Neuronal stem cell (in vitro differentiated cells): ENCODE data around the gene NCOR2.
A peak's percentile ranks its signal among the peaks of the same experiment; 100 is the strongest.

Experiments
- DNase-seq: peaks from one replicate; pipeline ENCODE4 v3.0.0-alpha.2; 2013; ENCODE audit warnings: low spot score
- H2AFZ ChIP-seq: one replicate; pipeline ENCODE4 v1.6.1; 2013; ENCODE audit warnings: mild to moderate bottlenecking, low read length, inconsistent platforms
- H2AK5ac ChIP-seq: 2 replicates; pipeline ENCODE4 v1.6.1; 2013; ENCODE audit warnings: low read depth, mild to moderate bottlenecking, inconsistent platforms, low read length, moderate library complexity, mixed read lengths
- H2BK120ac ChIP-seq: 2 replicates; pipeline ENCODE4 v1.6.1; 2013; ENCODE audit warnings: low read depth, mild to moderate bottlenecking, inconsistent platforms, low read length, moderate library complexity, mixed read lengths
- H2BK12ac ChIP-seq: one replicate; pipeline ENCODE4 v1.6.1; 2013; ENCODE audit warnings: low read length, inconsistent platforms
- H2BK15ac ChIP-seq: 2 replicates; pipeline ENCODE4 v1.6.1; 2013; ENCODE audit warnings: mild to moderate bottlenecking, low read length, inconsistent platforms, mixed read lengths
- H2BK5ac ChIP-seq: one replicate; pipeline ENCODE4 v1.6.1; 2013; ENCODE audit warnings: inconsistent platforms, mild to moderate bottlenecking, low read length, moderate library complexity
- H3K14ac ChIP-seq: one replicate; pipeline ENCODE4 v1.6.1; 2013; ENCODE audit warnings: low read length, inconsistent platforms
- H3K18ac ChIP-seq: 2 replicates; pipeline ENCODE4 v1.6.1; 2013; ENCODE audit warnings: low read length, inconsistent platforms
- H3K23ac ChIP-seq: 2 replicates; pipeline ENCODE4 v1.6.1; 2013; ENCODE audit warnings: low read depth, mild to moderate bottlenecking, mixed read lengths, low read length, inconsistent platforms; ENCODE audit not compliant: poor library complexity
- H3K27ac ChIP-seq: replicated peaks from 3 replicates; pipeline ENCODE4 v1.5.1; 2013; ENCODE audit warnings: low read length, inconsistent platforms
- H3K27me3 ChIP-seq, 3 experiments: 2 replicates each; pipeline ENCODE4 v1.6.1; 2013; ENCODE audit warnings: low read length in 3 of 3, mild to moderate bottlenecking in 2 of 3, inconsistent platforms in 1 of 3, low read depth in 1 of 3, mixed read lengths in 1 of 3, moderate library complexity in 1 of 3; ENCODE audit not compliant: control insufficient read depth in 3 of 3, insufficient read depth in 3 of 3
- H3K36me3 ChIP-seq, 2 donors: replicated peaks in 1 of 2; 2 replicates each; pipeline ENCODE4 v1.6.1; 2013; ENCODE audit warnings: low read length in 2 of 2; ENCODE audit not compliant: control insufficient read depth in 2 of 2, insufficient read depth in 2 of 2
- H3K4ac ChIP-seq: 2 replicates; pipeline ENCODE4 v1.6.1; 2013; ENCODE audit warnings: inconsistent platforms, mild to moderate bottlenecking, low read length, moderate library complexity
- H3K4me1 ChIP-seq, 2 donors: 1 replicate in 1 of 2; 2 replicates in 1 of 2; pipeline ENCODE4 v1.6.1; 2013; ENCODE audit warnings: low read length in 2 of 2, low read depth in 1 of 2; ENCODE audit not compliant: control insufficient read depth in 2 of 2, insufficient read depth in 1 of 2
- H3K4me2 ChIP-seq: one replicate; pipeline ENCODE4 v1.6.1; 2013; ENCODE audit warnings: mild to moderate bottlenecking, low read length, inconsistent platforms; ENCODE audit not compliant: insufficient read depth, poor library complexity, severe bottlenecking
- H3K4me3 ChIP-seq, 2 donors: 2 replicates each; pipeline ENCODE4 v1.5.1; 2013; ENCODE audit warnings: low read length in 2 of 2, mild to moderate bottlenecking in 2 of 2, inconsistent platforms in 1 of 2, moderate library complexity in 1 of 2
- H3K79me1 ChIP-seq: one replicate; pipeline ENCODE4 v1.6.1; 2013; ENCODE audit warnings: low read depth, mild to moderate bottlenecking, inconsistent platforms, low read length, moderate library complexity
- H3K9ac ChIP-seq: one replicate; pipeline ENCODE4 v1.6.1; 2013; ENCODE audit warnings: mild to moderate bottlenecking, low read depth, low read length, inconsistent platforms; ENCODE audit not compliant: poor library complexity
- H3K9me3 ChIP-seq, 2 donors: replicated peaks in 1 of 2; 2 replicates each; pipeline versions ENCODE3 to v1.6.1; 2013; ENCODE audit warnings: low read length in 2 of 2, mild to moderate bottlenecking in 2 of 2, inconsistent platforms in 1 of 2, low read depth in 1 of 2, mixed read lengths in 1 of 2, moderate library complexity in 1 of 2; ENCODE audit not compliant: control insufficient read depth in 2 of 2, insufficient read depth in 1 of 2
- H4K8ac ChIP-seq: one replicate; pipeline ENCODE4 v1.6.1; 2013; ENCODE audit warnings: low read depth, mild to moderate bottlenecking, inconsistent platforms, low read length, moderate library complexity
- H4K91ac ChIP-seq: one replicate; pipeline ENCODE4 v1.6.1; 2013; ENCODE audit warnings: low read length, low read depth, mild to moderate bottlenecking, inconsistent platforms; ENCODE audit not compliant: poor library complexity
- WGBS, 2 donors: extraction: QIAGEN DNeasy Blood & Tissue Kit; methylation state at CpG; one replicate each; pipeline ENCODE4 v1.1.7; 2013; ENCODE audit warnings: missing lambda C conversion rate in 2 of 2, mixed read lengths in 1 of 2; ENCODE audit not compliant: insufficient read length in 2 of 2, insufficient replicate concordance in 1 of 2; ENCODE audit errors: extremely low coverage in 2 of 2; 5-methylcytosine and 5-hydroxymethylcytosine counted together

NCOR2 gene

GRCh38 chr12:124544311-124544970 lies 23.0 kb downstream of the NCOR2 start:
- Histone ChIP-seq H3K27me3 (no peaks in the 10 kb centered on the region), H3K4me3 (no peak overlapping the region), H3K79me1 (peaks cover 16% of the 10 kb centered on the region), H3K4ac (no peak overlapping the region), H3K9ac (peak overlapping the region; percentile 44), H3K4me1 (peaks cover 29 to 45% of the 10 kb centered on the region in 2 donors), H3K27ac (peak overlapping the region; percentile 47), H3K4me2 (no peak overlapping the region), H2BK5ac (peak overlapping the region; percentile 82), H2BK15ac (no peak overlapping the region), H3K23ac (no peak overlapping the region), H3K14ac (no peak overlapping the region), H3K36me3 (no peaks in the 10 kb centered on the region), H2AFZ (no peak overlapping the region), H4K8ac (peak overlapping the region; percentile 43), H4K91ac (peak overlapping the region; percentile 81), H2BK12ac (no peak overlapping the region), H2BK120ac (peak overlapping the region; percentile 38), H3K9me3 (no peaks in the 10 kb centered on the region), H2AK5ac (peak overlapping the region; percentile 78), H3K18ac (peak overlapping the region; percentile 94)
- no CpG with 5 or more reads among the region's 16 CpGs for WGBS, 2 donors
- no peak for DNase-seq

- Histone ChIP-seq H4K8ac (no peak overlapping the region), H3K79me1 (peaks cover 18% of the 10 kb centered on the region), H3K18ac (peak overlapping the region; percentile 91), H2AK5ac (peak overlapping the region; percentile 95), H3K23ac (no peak overlapping the region), H2BK120ac (no peak overlapping the region), H3K4me2 (peak overlapping the region; percentile 24), H2BK5ac (peak overlapping the region; percentile 88), H2AFZ (peak overlapping the region; percentile 66), H3K27me3 (no peaks in the 10 kb centered on the region), H3K27ac (peak overlapping the region; percentile 47), H3K4me1 (peaks cover 27 to 47% of the 10 kb centered on the region in 2 donors), H3K4me3 (peak overlapping the region in 1 of 2 donors; percentile 30), H3K14ac (no peak overlapping the region), H3K4ac (no peak overlapping the region), H3K36me3 (no peaks in the 10 kb centered on the region), H4K91ac (no peak overlapping the region), H3K9ac (peak overlapping the region; percentile 55), H3K9me3 (no peaks in the 10 kb centered on the region), H2BK12ac (peak overlapping the region; percentile 99), H2BK15ac (peak overlapping the region; percentile 97)
- DNase-seq = no peak
- no CpG with 5 or more reads among the region's 37 CpGs for WGBS, 2 donors
Observed at GRCh38 chr12:124543590-124544310, 23.7 kb downstream of the NCOR2 start.

GRCh38 chr12:124543052-124543589 lies 24.3 kb downstream of the NCOR2 start:
- Histone ChIP-seq H2AK5ac (peak overlapping the region; percentile 95), H3K9ac (peak overlapping the region; percentile 55), H2BK12ac (peak overlapping the region; percentile 99), H2BK15ac (peak overlapping the region; percentile 97), H3K4me3 (peak overlapping the region in 1 of 2 donors; percentile 30), H2BK120ac (no peak overlapping the region), H3K27ac (peak overlapping the region; percentile 47), H3K79me1 (peaks cover 23% of the 10 kb centered on the region), H3K4me1 (peaks cover 28 to 48% of the 10 kb centered on the region in 2 donors), H3K36me3 (no peaks in the 10 kb centered on the region), H4K8ac (no peak overlapping the region), H4K91ac (no peak overlapping the region), H3K4me2 (peak overlapping the region; percentile 24), H3K9me3 (no peaks in the 10 kb centered on the region), H3K27me3 (no peaks in the 10 kb centered on the region), H3K18ac (peak overlapping the region; percentile 91), H3K14ac (peak overlapping the region; percentile 97), H3K23ac (peak overlapping the region; percentile 55), H2BK5ac (peak overlapping the region; percentile 88), H2AFZ (peak overlapping the region; percentile 66), H3K4ac (no peak overlapping the region)
- no CpG with 5 or more reads among the region's 20 CpGs for WGBS, 2 donors
- DNase-seq = no peak
